ENCODE results near the gene TOX4. TPM values are rescaled to one million over a fixed set of nuclear protein-coding genes. Genes with fewer than 3 reads are reported as not detected.

Gene TOX4
- 36.9 and 37.8 TPM in 2 replicates for total RNA-seq

DNA sequence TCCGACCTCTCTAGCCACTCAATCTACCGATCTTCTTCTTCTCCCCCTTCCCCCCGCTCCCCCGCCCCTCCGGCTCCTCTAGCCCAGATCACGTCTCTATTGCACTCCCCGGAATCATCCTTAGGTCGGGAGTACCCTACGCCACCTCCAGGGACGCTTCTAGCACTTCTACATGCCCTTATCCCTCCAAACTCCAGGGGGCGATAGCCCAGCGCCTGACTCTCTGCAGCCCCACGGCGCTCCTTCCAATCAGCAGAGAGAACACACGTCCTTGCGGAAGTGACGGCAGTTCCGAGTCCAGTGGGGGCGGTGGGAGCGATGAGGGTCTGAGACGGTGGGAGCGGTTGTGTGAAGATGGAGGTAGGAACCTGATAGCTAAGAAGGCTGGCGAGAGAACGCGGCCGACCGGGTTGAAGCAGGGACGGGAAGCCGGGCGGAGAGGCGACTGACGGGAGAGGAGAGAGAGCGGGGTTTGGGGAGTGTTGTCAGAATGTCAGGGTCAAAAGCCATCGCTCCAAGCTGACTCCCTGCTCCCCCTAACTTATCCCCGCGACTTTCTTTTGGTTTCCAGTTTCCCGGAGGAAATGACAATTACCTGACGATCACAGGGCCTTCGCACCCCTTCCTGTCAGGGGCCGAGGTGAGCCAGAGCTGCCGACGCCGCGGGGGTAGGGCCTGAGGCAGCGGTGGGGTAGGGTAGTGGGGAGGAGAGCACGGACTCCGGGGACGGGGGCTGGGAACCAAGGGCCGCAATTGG is at the start of gene TOX4, which contains the start of gene RAB2B:
Gene TOX4 (plus strand): TSS at position 271 of the 757 bp plus-strand sequence. CDS start 84 bp downstream, at position 355.
Gene RAB2B (minus strand): TSS at position 35 of the 757 bp plus-strand sequence. CDS start 87 bp downstream, outside the sequence.

DNA sequence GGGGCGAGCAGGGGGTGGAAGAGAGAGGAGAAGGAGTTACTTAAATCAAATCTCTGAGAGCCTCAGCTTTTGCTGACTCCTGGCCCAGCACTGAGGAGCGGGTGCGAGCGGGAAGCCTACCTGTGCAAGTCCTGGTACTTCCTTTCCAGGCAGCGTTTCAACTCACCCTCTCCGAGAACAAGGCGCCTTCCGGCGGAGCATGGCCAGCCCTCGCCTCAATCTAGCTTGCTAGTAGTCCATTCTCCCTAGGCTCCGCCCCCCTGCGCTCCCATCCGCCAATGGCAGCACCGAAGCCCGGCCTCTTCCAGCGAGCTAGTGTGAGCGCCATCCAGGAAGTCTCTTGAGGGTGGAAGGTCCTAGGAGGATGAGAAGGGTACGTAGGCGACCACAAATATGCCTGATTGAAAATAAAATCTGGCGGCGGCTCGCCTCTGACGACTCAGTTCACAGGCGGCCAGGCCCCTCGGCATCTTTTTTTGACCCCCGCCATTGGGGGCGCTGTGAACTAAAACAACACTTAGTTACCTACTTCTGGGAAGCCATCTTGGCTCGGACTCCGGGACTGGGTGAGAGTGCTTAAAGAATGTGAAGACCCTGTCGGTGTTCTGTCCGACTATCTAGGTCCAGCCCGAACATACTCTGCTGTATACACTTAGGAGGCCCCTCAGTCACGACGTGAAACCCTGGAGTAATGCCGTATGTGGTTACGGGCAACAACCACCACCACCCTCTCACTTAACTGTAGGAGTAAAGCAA is 20.9 kb upstream of the TOX4 start, which contains the start of gene CHD8:
Gene CHD8 (minus strand): TSS at position 212 of the 756 bp plus-strand sequence. CDS start 24,480 bp downstream, outside the sequence.

GRCh38 chr14:21510735-21511657 is 34.0 kb downstream of the TOX4 start, which contains the start of gene METTL3:
Gene METTL3, minus strand, starts transcription at chr14:21511340. Its CDS starts 117 bp downstream, at chr14:21511223.

DNA sequence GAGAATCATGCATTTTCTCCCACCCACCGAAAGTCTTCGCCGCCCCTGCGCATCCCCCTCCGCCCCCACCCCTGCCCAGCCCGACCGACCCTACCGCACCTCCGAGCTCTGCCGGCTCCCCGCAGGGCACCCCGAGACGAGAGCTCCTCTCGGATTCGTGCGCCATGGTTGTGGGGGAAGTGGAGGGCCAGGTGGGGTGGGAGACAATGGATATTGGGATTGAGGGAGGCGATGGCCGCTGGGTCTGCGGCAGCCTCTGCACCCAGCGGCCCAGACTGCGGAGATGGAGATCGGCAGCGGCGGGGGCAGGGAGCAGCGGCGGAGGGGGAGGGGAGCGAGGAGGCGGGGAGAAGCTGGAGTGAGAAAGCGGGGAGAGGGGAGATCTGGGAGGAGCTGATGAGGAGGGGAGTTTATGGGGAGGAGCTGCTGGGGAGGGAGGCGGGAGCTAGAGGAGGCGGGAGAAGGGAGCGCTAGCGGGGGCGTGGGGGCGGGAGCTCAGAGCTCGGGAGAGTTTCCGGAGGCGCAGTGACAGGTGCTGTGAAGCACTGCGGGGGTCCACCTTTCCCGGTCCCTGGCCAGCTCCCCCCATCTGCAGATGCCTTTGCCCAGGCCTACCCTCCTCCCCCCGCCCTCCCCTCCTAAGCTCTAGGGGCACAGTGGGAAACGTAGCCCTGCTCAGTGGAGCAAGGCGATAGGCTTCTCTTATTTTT is 49.1 kb downstream of the TOX4 start, which contains the start of gene SALL2:
Gene SALL2 (minus strand): TSS at position 385 of the 710 bp plus-strand sequence. CDS start 219 bp downstream, at position 166.

Small RNA genes lying within 50 kb of the gene (small RNA-seq; reads per million reads assigned to genes)
- gene RN7SL650P = not detected

Other genes with a start within 250 kb of the TOX4 start
- 479 and 643 TPM in 2 replicates for gene HNRNPC, start 207.8 kb upstream of the TOX4 start, total RNA-seq
- gene RPGRIP1, start 197.1 kb upstream of the TOX4 start, total RNA-seq = not detected in 2 replicates
- 84.0 and 90.9 TPM in 2 replicates for gene SUPT16H, start 93.2 kb upstream of the TOX4 start, total RNA-seq
- 57.4 and 60.1 TPM in 2 replicates for gene CHD8, start 21.1 kb upstream of the TOX4 start, total RNA-seq
- gene RAB2B, start 236 bp upstream of the TOX4 start, total RNA-seq = 28.9 and 36.6 TPM in 2 replicates
- 24.6 and 29.7 TPM in 2 replicates for gene METTL3, start 34.1 kb downstream of the TOX4 start, total RNA-seq
- gene SALL2, start 49.2 kb downstream of the TOX4 start, total RNA-seq = 3.0 and 4.4 TPM in 2 replicates
- gene OR10G3, start 102.9 kb downstream of the TOX4 start, total RNA-seq = not detected in 2 replicates
- gene OR10G2, start 157.7 kb downstream of the TOX4 start, total RNA-seq = not detected in 2 replicates
- not detected in 2 replicates for gene OR4E2, start 176.6 kb downstream of the TOX4 start, total RNA-seq
- gene OR4E1, start 196.6 kb downstream of the TOX4 start, total RNA-seq = not detected in 2 replicates

Measured in articular chondrocyte of knee joint (primary cell).